ENCODE data around the gene FAM169A.
"Not testable (repeated sequence)": the region's sequence is repeated elsewhere in the genome, so short reads cannot be mapped to it uniquely, and the experiment has no call there.

The FAM169A gene

DNA sequence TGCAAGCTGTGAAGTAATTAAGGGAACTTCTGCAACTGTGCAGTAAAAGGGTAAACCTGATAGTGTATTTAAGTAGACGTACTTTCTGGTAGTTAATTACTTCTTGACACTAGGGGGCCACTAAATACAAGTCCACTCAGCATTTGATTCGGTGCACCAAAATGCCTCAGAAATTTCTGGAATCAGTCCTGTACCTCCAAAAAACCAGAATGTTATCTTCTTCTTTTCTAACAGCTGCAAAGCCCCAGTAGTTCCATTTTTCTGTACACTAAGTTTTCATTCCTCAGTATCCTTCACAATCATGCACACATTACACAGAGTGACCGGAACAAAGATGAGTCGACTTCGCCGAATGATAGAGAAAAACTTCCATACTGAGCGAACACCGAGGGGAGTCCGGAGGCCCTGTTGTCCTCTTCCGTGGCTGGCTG is 99.8 kb downstream of the FAM169A start:
- Histone ChIP-seq H3K36me3 (peaks cover 40% of the 10 kb centered on the region), H3K27me3 (no peaks in the 10 kb centered on the region), H3K4me1 (ENCODE audit: control insufficient read depth in 1 of 2, insufficient read depth in 1 of 2, low read depth in 1 of 2, low read length in 1 of 2) (peaks cover 20 to 22% of the 10 kb centered on the region in 2 experiments), H3K27ac (peak overlapping the region; percentile 87), H3K4me3 (ENCODE audit: low read depth in 1 of 2, low read length in 1 of 2) (peak overlapping the region; percentile 80 to 84), H3K9me3 (no peaks in the 10 kb centered on the region)
- TF ChIP-seq, protein P1, sequence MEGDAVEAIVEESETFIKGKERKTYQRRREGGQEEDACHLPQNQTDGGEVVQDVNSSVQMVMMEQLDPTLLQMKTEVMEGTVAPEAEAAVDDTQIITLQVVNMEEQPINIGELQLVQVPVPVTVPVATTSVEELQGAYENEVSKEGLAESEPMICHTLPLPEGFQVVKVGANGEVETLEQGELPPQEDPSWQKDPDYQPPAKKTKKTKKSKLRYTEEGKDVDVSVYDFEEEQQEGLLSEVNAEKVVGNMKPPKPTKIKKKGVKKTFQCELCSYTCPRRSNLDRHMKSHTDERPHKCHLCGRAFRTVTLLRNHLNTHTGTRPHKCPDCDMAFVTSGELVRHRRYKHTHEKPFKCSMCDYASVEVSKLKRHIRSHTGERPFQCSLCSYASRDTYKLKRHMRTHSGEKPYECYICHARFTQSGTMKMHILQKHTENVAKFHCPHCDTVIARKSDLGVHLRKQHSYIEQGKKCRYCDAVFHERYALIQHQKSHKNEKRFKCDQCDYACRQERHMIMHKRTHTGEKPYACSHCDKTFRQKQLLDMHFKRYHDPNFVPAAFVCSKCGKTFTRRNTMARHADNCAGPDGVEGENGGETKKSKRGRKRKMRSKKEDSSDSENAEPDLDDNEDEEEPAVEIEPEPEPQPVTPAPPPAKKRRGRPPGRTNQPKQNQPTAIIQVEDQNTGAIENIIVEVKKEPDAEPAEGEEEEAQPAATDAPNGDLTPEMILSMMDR (IDR thresholded peaks at IDR 0.05), result no peak

DNA sequence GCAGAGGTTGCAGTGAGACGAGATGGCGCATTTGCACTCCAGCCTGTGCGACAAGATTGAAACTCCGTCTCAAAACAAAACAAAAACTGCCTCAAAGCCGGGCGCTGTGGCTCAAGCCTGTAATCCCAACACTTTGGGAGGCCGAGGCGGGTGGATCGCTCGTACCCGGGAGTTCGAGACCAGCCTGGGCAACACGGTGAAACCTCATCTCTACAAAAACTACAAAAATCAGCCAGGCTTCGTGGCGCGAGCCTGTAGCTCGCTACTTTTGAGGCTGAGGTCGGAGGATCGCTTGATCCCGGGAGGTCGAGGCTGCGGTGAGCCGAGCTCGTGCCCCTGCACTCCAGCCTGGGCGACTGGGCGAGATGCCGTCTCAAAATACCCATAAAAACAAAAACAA is 100.3 kb downstream of the FAM169A start:
- H3K27me3 ChIP-seq, result no peaks in the 10 kb centered on the region
- peaks cover 20 to 22% of the 10 kb centered on the region in 2 experiments for H3K4me1 ChIP-seq (ENCODE audit: control insufficient read depth in 1 of 2, insufficient read depth in 1 of 2, low read depth in 1 of 2, low read length in 1 of 2)
- peaks cover 37% of the 10 kb centered on the region for H3K36me3 ChIP-seq
- TF ChIP-seq, protein P1 (IDR thresholded peaks at IDR 0.05), result no peak
- H3K9me3 ChIP-seq, result no peaks in the 10 kb centered on the region
- H3K27ac ChIP-seq, result peak overlapping the region; percentile 87
- peak overlapping the region; percentile 80 to 84 for H3K4me3 ChIP-seq (ENCODE audit: low read depth in 1 of 2, low read length in 1 of 2)

DNA sequence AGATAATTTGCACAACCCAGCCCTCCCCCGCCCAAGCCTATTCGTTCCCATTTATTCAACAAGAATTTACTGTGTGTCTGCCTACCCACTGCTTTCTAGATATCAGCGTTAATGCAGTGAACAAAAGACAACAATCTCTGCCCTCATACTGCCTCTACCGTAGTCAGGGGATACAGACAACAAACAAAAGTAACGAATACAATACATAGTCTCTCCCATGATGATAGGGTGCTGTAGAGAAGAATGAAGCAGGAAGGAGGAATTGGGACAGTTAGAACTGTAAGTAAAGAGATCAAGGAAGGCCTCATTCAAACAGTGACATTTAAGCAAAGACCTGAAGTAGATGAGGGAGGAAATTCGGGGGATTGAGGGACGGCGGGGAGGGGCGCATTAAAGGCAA is 101.0 kb downstream of the FAM169A start:
- Histone ChIP-seq H3K9me3 (no peaks in the 10 kb centered on the region), H3K27me3 (no peaks in the 10 kb centered on the region), H3K4me1 (ENCODE audit: control insufficient read depth in 1 of 2, insufficient read depth in 1 of 2, low read depth in 1 of 2, low read length in 1 of 2) (peaks cover 20 to 22% of the 10 kb centered on the region in 2 experiments), H3K27ac (no peak overlapping the region), H3K4me3 (ENCODE audit: low read depth in 1 of 2, low read length in 1 of 2) (no peak overlapping the region), H3K36me3 (peaks cover 34% of the 10 kb centered on the region)
- TF ChIP-seq, protein P1 (IDR thresholded peaks at IDR 0.05), result no peak

DNA sequence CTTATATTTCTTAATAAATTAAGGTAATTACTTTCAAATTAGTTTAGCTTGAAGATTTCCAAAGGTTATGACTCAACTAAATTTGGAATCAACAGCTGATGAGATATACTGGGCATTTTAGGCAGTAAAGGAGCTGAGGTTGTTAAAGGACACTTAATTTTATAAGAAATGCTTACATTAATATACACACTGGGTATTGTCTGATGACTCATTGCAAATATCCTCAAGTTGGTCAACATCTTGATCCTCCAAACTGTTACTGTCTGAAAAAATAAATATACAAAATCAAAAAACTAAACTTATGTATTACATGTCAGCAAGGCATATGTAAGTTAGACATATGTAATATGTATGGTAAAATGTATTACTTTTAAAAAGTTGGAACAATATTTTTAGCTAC is 102.7 kb downstream of the FAM169A start:
- Histone ChIP-seq H3K4me3 (ENCODE audit: low read depth in 1 of 2, low read length in 1 of 2) (no peak overlapping the region), H3K27me3 (no peaks in the 10 kb centered on the region), H3K9me3 (no peaks in the 10 kb centered on the region), H3K27ac (no peak overlapping the region), H3K4me1 (ENCODE audit: control insufficient read depth in 1 of 2, insufficient read depth in 1 of 2, low read depth in 1 of 2, low read length in 1 of 2) (peaks cover 20 to 22% of the 10 kb centered on the region in 2 experiments), H3K36me3 (peaks cover 43% of the 10 kb centered on the region)
- TF ChIP-seq, protein P1 (IDR thresholded peaks at IDR 0.05), result no peak

DNA sequence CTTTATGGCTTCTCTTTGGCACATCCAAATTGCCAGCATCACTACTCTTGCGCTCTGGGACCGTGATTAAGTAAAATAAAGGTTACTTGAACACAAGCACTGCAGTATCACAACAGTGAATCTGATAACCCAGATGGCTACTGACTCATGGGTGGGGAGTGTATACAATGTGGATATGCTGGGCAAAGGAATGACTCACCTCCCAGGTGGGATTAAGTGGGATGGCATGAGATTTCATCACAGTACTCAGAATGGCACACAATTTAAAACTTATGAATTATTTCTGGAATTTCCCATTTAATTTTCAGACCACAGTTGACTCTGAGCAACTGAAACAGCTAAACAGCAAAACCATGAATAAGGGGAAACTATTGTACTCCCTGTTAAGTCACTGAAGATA is 103.6 kb downstream of the FAM169A start:
- Histone ChIP-seq H3K36me3 (peaks cover 52% of the 10 kb centered on the region), H3K4me1 (ENCODE audit: control insufficient read depth in 1 of 2, insufficient read depth in 1 of 2, low read depth in 1 of 2, low read length in 1 of 2) (peaks cover 14 to 18% of the 10 kb centered on the region in 2 experiments), H3K27ac (no peak overlapping the region), H3K4me3 (ENCODE audit: low read depth in 1 of 2, low read length in 1 of 2) (no peak overlapping the region), H3K9me3 (no peaks in the 10 kb centered on the region), H3K27me3 (no peaks in the 10 kb centered on the region)
- TF ChIP-seq, protein P1 (IDR thresholded peaks at IDR 0.05), result no peak

DNA sequence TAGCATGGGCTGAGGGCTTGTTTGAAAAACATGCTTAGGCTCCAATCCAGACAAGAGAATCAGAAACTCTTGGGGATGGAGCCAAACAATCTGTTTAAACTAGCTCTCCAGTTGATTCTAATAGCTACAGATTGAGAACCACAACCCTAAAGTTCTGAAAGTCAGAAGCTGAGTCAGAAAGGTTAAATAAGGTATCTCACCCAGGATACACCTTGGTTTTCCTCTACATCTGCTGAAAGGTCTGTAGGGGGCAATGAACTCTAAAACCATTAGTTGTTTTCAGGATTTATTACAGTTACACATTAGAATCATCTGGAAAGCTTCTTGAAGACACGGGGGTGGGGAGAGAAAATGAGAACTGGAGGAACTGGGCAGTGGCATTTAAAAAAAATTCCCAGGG is 104.9 kb downstream of the FAM169A start:
- no peak overlapping the region for H3K27ac ChIP-seq
- no peaks in the 10 kb centered on the region for H3K27me3 ChIP-seq
- peaks cover 8 to 13% of the 10 kb centered on the region in 2 experiments for H3K4me1 ChIP-seq (ENCODE audit: control insufficient read depth in 1 of 2, insufficient read depth in 1 of 2, low read depth in 1 of 2, low read length in 1 of 2)
- H3K4me3 ChIP-seq (ENCODE audit: low read depth in 1 of 2, low read length in 1 of 2), result no peak overlapping the region
- TF ChIP-seq, protein P1 (IDR thresholded peaks at IDR 0.05), result no peak
- H3K36me3 ChIP-seq, result peaks cover 65% of the 10 kb centered on the region
- no peaks in the 10 kb centered on the region for H3K9me3 ChIP-seq

DNA sequence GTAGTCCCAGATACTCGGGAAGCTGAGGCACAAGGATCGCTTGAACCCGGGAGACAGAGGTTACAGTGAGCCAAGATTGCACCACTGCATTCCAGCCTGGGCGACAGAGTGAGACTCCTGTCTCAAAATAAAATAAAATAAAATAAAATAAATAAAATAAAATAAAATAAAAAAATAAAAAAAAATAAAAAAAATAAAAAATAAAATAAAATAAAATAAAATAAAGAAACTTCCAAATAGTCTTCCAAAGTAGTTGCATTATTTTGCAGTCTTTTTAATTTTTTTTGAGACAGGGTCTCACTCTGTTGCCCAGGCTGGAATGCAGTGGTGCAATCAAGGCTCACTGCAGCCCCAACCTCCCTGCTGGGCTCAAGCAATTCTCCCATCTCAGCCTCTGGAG is 117.4 kb downstream of the FAM169A start:
- peaks cover 71% of the 10 kb centered on the region for H3K36me3 ChIP-seq

More for the DNA sequence above, 117.4 kb downstream of the FAM169A start:
- not testable (repeated sequence) for H3K27me3 ChIP-seq; H3K4me3 ChIP-seq (ENCODE audit: low read depth in 1 of 2, low read length in 1 of 2); H3K4me1 ChIP-seq (ENCODE audit: control insufficient read depth in 1 of 2, insufficient read depth in 1 of 2, low read depth in 1 of 2, low read length in 1 of 2); H3K9me3 ChIP-seq; H3K27ac ChIP-seq

Measured in neutrophil (primary cell).